Esophagus squamous epithelium (tissue), 5 donors: ENCODE data around the gene SH3GL2. TPM values are rescaled to one million over a fixed set of nuclear protein-coding genes. Genes with fewer than 3 reads are reported as not detected.

Experiments
- DNase-seq: peaks from one replicate; lab custom pipeline; 2025; lab: John Stamatoyannopoulos, UW
- H3K27ac ChIP-seq, 4 donors: fragments of 200-600 bp; sonication (generic); one replicate each; pipeline ENCODE4 v1.5.1; 2016 to 2019; ENCODE audit warnings: mild to moderate bottlenecking in 1 of 4
- H3K27me3 ChIP-seq, 4 donors: fragments of 200-600 bp; sonication (generic); 1 replicate in 3 of 4; 2 replicates in 1 of 4; pipeline versions ENCODE4 v1.5.1 to v1.6.0; 2017 to 2021; ENCODE audit warnings: antibody characterized with exemption in 1 of 4
- H3K36me3 ChIP-seq, 3 donors: fragments of 200-600 bp; sonication (generic); one replicate each; pipeline ENCODE4 v1.5.1; 2016 to 2019
- H3K4me1 ChIP-seq, 3 donors: fragments of 200-600 bp; sonication (generic); one replicate each; pipeline ENCODE4 v1.5.1; 2017 to 2019
- H3K4me3 ChIP-seq, 4 donors: fragments of 200-600 bp; sonication (generic); 1 replicate in 3 of 4; 2 replicates in 1 of 4; pipeline ENCODE4 v1.5.1; 2016 to 2019; ENCODE audit warnings: mild to moderate bottlenecking in 2 of 4, moderate library complexity in 1 of 4
- H3K9me3 ChIP-seq, 3 donors: fragments of 200-600 bp; sonication (generic); one replicate each; pipeline ENCODE4 v1.5.1; 2016 to 2019
- CTCF ChIP-seq, 6 experiments: fragments of 450-650 bp in 4 of 6; fragments of 200-600 bp in 2 of 6; sonication (generic) in 2 of 6; IDR thresholded peaks; one replicate each; pipeline ENCODE4 v1.5.1; 2016 to 2019; ENCODE audit warnings: antibody characterized with exemption in 6 of 6, mild to moderate bottlenecking in 4 of 6, moderate library complexity in 4 of 6
- POLR2A ChIP-seq, 4 donors: fragments of 450-650 bp; IDR thresholded peaks; one replicate each; pipeline ENCODE4 v1.6.1; 2017; ENCODE audit warnings: antibody characterized with exemption in 4 of 4, mild to moderate bottlenecking in 4 of 4, moderate library complexity in 3 of 4
- WGBS, 2 donors: methylation state at CpG; one replicate each; pipeline ENCODE4 v1.1.5; 2018; 5-methylcytosine and 5-hydroxymethylcytosine counted together
- intact Hi-C: fragments of 100-400 bp; cut with DNase I; formaldehyde crosslinking; loops from one replicate; pipeline ENCODE4 v1.15.0; 2022
- total RNA-seq, 4 donors: library from RNA; depleted of rRNA; stranded (reverse); fragments of >200 nt; gene quantifications; one replicate each; pipeline ENCODE4 v1.1.0, GENCODE V29; 2016
- donor health status: DM: yes; HTN: yes; CAD: no.

Gene SH3GL2
- total RNA-seq, 4 donors from 2014 or later, result 0.19 TPM; not detected in 3

- intact Hi-C loops, result no loop called here
- no peak for TF ChIP-seq CTCF (IDR thresholded peaks at IDR 0.05)
- no peak for TF ChIP-seq POLR2A (IDR thresholded peaks at IDR 0.05)
- Histone ChIP-seq H3K27me3 (peaks cover 0 to 15% (median 0%) of the 10 kb centered on the region in 4 donors), H3K4me1 (no peaks in the 10 kb centered on the region), H3K36me3 (no peaks in the 10 kb centered on the region), H3K27ac (no peak overlapping the region), H3K9me3 (no peaks in the 10 kb centered on the region), H3K4me3 (no peak overlapping the region)
- DNase-seq, result no peak
- WGBS, 2 donors, result 10 to 14% methylated on average over 1 to 2 of the region's 4 CpGs
Measured at GRCh38 chr9:17614903-17615302, 36.0 kb downstream of the SH3GL2 start.

GRCh38 chr9:17622141-17622540 lies 43.3 kb downstream of the SH3GL2 start:
- no peak for DNase-seq
- no peak overlapping the region for H3K4me3 ChIP-seq
- no peak overlapping the region for H3K27ac ChIP-seq
- no peak for TF ChIP-seq POLR2A (IDR thresholded peaks at IDR 0.05)
- TF ChIP-seq CTCF (IDR thresholded peaks at IDR 0.05), result no peak
- H3K9me3 ChIP-seq, result no peaks in the 10 kb centered on the region
- no peaks in the 10 kb centered on the region for H3K4me1 ChIP-seq
- no peaks in the 10 kb centered on the region for H3K27me3 ChIP-seq
- WGBS, 2 donors, result 64 to 77% methylated on average over 4 of the region's 4 CpGs
- intact Hi-C loops, result no loop called here
- H3K36me3 ChIP-seq, result no peaks in the 10 kb centered on the region

- TF ChIP-seq CTCF (IDR thresholded peaks at IDR 0.05) (no peak), POLR2A (IDR thresholded peaks at IDR 0.05) (no peak)
- no peak overlapping the region for H3K4me3 ChIP-seq
- no peaks in the 10 kb centered on the region for H3K27me3 ChIP-seq
- no peak for DNase-seq
- intact Hi-C loops, result no loop called here
- H3K27ac ChIP-seq, result no peak overlapping the region
- WGBS, 2 donors, result 63 to 81% methylated on average over 4 to 6 of the region's 6 CpGs
- H3K4me1 ChIP-seq, result no peaks in the 10 kb centered on the region
- H3K36me3 ChIP-seq, result no peaks in the 10 kb centered on the region
- H3K9me3 ChIP-seq, result no peaks in the 10 kb centered on the region
Measured at GRCh38 chr9:17622749-17623148, 43.9 kb downstream of the SH3GL2 start.

- Histone ChIP-seq H3K36me3 (no peaks in the 10 kb centered on the region), H3K4me3 (no peak overlapping the region), H3K9me3 (no peaks in the 10 kb centered on the region), H3K27me3 (no peaks in the 10 kb centered on the region), H3K27ac (no peak overlapping the region), H3K4me1 (no peaks in the 10 kb centered on the region)
- intact Hi-C loops, result no loop called here
- 80 to 82% methylated on average over 6 of the region's 6 CpGs for WGBS, 2 donors
- DNase-seq, result no peak
- TF ChIP-seq CTCF (IDR thresholded peaks at IDR 0.05) (no peak), POLR2A (IDR thresholded peaks at IDR 0.05) (no peak)
Measured at GRCh38 chr9:17623965-17624364, 45.1 kb downstream of the SH3GL2 start.

GRCh38 chr9:17624571-17624970 lies 45.7 kb downstream of the SH3GL2 start:
- Histone ChIP-seq H3K4me1 (no peaks in the 10 kb centered on the region), H3K9me3 (no peaks in the 10 kb centered on the region), H3K27ac (no peak overlapping the region), H3K27me3 (no peaks in the 10 kb centered on the region), H3K4me3 (no peak overlapping the region), H3K36me3 (no peaks in the 10 kb centered on the region)
- intact Hi-C loops, result no loop called here
- no peak for TF ChIP-seq POLR2A (IDR thresholded peaks at IDR 0.05)
- DNase-seq, result no peak
